ENCODE data around the gene TLNRD1. TPM values are rescaled to one million over a fixed set of nuclear protein-coding genes. Genes with fewer than 3 reads are reported as not detected.
A peak's percentile ranks its signal among the peaks of the same experiment; 100 is the strongest.

TLNRD1 gene
- total RNA-seq, 1 experiment from 2014 or later, result 19.3 TPM

GRCh38 chr15:81002009-81002330 lies 1.2 kb downstream of the TLNRD1 start:
- WGBS (ENCODE audit: extremely low coverage, insufficient read length, low lambda C conversion rate), result no CpG with 5 or more reads among the region's 42 CpGs
- H3K18ac ChIP-seq (ENCODE audit: insufficient read length, low read depth, low read length), result no peak overlapping the region
- no peak overlapping the region for H2AFZ ChIP-seq (ENCODE audit: low read length)

More at GRCh38 chr15:81002009-81002330, 1.2 kb downstream of the TLNRD1 start:
- DNase-seq, result no peak
- no peaks in the 10 kb centered on the region for H3K9me3 ChIP-seq (ENCODE audit: control insufficient read depth, low read depth, low read length)
- Mint-ChIP-seq H3K27ac (no peak overlapping the region), H3K27me3 (ENCODE audit: low read depth) (no peaks in the 10 kb centered on the region; the same call in 1 of the 2 replicates), H3K4me3 (peak overlapping the region; percentile 75 to 90), H3K9me3 (no peaks in the 10 kb centered on the region), H3K4me1 (peaks cover 9 to 20% of the 10 kb centered on the region in 2 experiments), H3K36me3 (ENCODE audit: insufficient read depth in 1 of 3, low read depth in 3 of 3) (peaks cover 3 to 8% (median 6%) of the 10 kb centered on the region in 3 experiments; a peak in 3 of 7 replicates)
- no peak overlapping the region for H3T11ph ChIP-seq (ENCODE audit: low read length)
- no peak overlapping the region for H4K8ac ChIP-seq (replicated peaks; ENCODE audit: insufficient read length, low read depth, low read length)
- no peak overlapping the region for H4K91ac ChIP-seq (ENCODE audit: insufficient read length, low read depth, low read length)
- no peak overlapping the region for H3K23ac ChIP-seq (ENCODE audit: insufficient read length, low read depth, low read length)
- H2BK20ac ChIP-seq (ENCODE audit: low read depth, low read length, poor library complexity, severe bottlenecking), result no peak overlapping the region
- no peak overlapping the region for H3K9ac ChIP-seq (ENCODE audit: extremely low read depth, insufficient read length, low read length)
- no peak overlapping the region for H2BK15ac ChIP-seq (ENCODE audit: low read depth, low read length)
- H3K4me2 ChIP-seq (ENCODE audit: insufficient read depth, insufficient read length, low read length), result peak overlapping the region; percentile 55
- H4K20me1 ChIP-seq (ENCODE audit: control insufficient read depth, insufficient read depth, insufficient read length), result peaks cover 3% of the 10 kb centered on the region
- H4K5ac ChIP-seq (ENCODE audit: insufficient read length, low read depth, low read length), result no peak overlapping the region
- H3K79me1 ChIP-seq (ENCODE audit: insufficient read depth, low read depth, low read length, poor library complexity, severe bottlenecking), result no peaks in the 10 kb centered on the region
- no peak overlapping the region for H3K56ac ChIP-seq (ENCODE audit: insufficient read length, low read depth, low read length)
- no peaks in the 10 kb centered on the region for H3K27me3 ChIP-seq (ENCODE audit: insufficient read depth, low read length)
- peaks cover 2% of the 10 kb centered on the region; the same call in 1 of the 2 replicates for H3K79me2 ChIP-seq (ENCODE audit: insufficient read depth, low read length)
- H3K23me2 ChIP-seq (ENCODE audit: insufficient read length, low read depth, low read length, poor library complexity, severe bottlenecking), result peaks cover 16% of the 10 kb centered on the region
- H2BK120ac ChIP-seq (ENCODE audit: low read depth, low read length, poor library complexity, severe bottlenecking), result no peak overlapping the region
- no peaks in the 10 kb centered on the region for H3K4me1 ChIP-seq (ENCODE audit: insufficient read depth, low read length)
- no peak overlapping the region for H3K4ac ChIP-seq (ENCODE audit: low read depth, low read length)
- no peak for TF ChIP-seq CTCF (conservative IDR thresholded peaks at IDR 0.05)
- no peak overlapping the region for H2AK5ac ChIP-seq (ENCODE audit: insufficient read length, low read length)
- no peak overlapping the region for H2BK12ac ChIP-seq (ENCODE audit: insufficient read length, low read depth, low read length)
- H2BK5ac ChIP-seq (ENCODE audit: insufficient read length, low read length), result no peak overlapping the region
- no peak overlapping the region for H3K14ac ChIP-seq (ENCODE audit: insufficient read depth, low read length)
- H3K27ac ChIP-seq (ENCODE audit: insufficient read length, low read depth, low read length), result no peak overlapping the region
